GM12892 (cell line): ENCODE results near the gene H2BK1.

Experiments used
- POLR2A ChIP-seq: IDR thresholded peaks from 2 replicates; pipeline ENCODE4 v1.6.1; 2011; ENCODE audit warnings: low read depth, low read length, control low read depth
- POLR2AphosphoS5 ChIP-seq: IDR thresholded peaks from 2 replicates; pipeline ENCODE4 v1.6.1; 2011; ENCODE audit warnings: low read depth, low read length, control low read depth

- TF ChIP-seq POLR2A (no peak), POLR2AphosphoS5 (no peak)
Measured at GRCh38 chr7:151205730-151206129, 4.6 kb downstream of the H2BK1 start.
